ENCODE measurements around the gene CCKAR. TPM values are rescaled to one million over a fixed set of nuclear protein-coding genes. Genes with fewer than 3 reads are reported as not detected.

The CCKAR gene
- total and polyA plus RNA-seq, 2 of the 8 experiments (the other 6 are each of a cell fraction or from before 2014, with no cell fraction given): not detected

DNA sequence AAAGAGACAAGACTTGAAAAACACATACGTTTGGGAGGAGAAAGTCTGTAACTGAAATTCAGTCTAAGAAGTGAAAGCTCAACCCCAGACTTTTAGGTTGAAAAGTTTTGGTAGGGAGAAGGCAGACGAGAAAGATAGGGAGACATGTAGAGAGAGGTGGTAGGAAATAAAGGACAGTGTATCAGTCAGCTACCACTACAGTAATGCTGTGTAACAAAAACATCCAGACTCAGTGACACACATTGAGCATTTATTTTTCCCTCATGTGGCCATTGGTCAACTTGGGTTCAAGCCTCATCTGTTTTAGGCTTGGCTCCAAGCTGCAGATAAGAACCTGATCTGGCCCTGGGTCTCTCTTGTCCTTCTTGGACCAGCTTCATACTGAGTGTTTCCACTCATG lies 26.9 kb downstream of the CCKAR start (continued):
- no peak for TF ChIP-seq HDAC2 (IDR thresholded peaks at IDR 0.05; ENCODE audit: borderline replicate concordance in 1 of 2, low read depth in 2 of 2, low read length in 2 of 2)
- TF ChIP-seq, protein P1, sequence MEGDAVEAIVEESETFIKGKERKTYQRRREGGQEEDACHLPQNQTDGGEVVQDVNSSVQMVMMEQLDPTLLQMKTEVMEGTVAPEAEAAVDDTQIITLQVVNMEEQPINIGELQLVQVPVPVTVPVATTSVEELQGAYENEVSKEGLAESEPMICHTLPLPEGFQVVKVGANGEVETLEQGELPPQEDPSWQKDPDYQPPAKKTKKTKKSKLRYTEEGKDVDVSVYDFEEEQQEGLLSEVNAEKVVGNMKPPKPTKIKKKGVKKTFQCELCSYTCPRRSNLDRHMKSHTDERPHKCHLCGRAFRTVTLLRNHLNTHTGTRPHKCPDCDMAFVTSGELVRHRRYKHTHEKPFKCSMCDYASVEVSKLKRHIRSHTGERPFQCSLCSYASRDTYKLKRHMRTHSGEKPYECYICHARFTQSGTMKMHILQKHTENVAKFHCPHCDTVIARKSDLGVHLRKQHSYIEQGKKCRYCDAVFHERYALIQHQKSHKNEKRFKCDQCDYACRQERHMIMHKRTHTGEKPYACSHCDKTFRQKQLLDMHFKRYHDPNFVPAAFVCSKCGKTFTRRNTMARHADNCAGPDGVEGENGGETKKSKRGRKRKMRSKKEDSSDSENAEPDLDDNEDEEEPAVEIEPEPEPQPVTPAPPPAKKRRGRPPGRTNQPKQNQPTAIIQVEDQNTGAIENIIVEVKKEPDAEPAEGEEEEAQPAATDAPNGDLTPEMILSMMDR (IDR thresholded peaks at IDR 0.05; ENCODE audit: control extremely low read depth in 1 of 3, insufficient read depth in 1 of 3, low read depth in 1 of 3, low read length in 3 of 3): no peak
